SJSA1 (cell line): Measurements from ENCODE around the gene ZNF778. TPM values are rescaled to one million over a fixed set of nuclear protein-coding genes. Genes with fewer than 3 reads are reported as not detected.
A peak's percentile ranks its signal among the peaks of the same experiment; 100 is the strongest.

Experiments
- DNase-seq, 2 experiments: peaks; one replicate each; pipeline ENCODE4 v3.0.0-alpha.2; 2015 to 2020; ENCODE audit warnings: low spot score in 2 of 2, low read depth in 1 of 2
- H3K27ac ChIP-seq: fragments of 250-450 bp; sonication (Bioruptor Pico); 2 replicates; pipeline ENCODE4 v1.5.1; 2020; ENCODE audit warnings: mild to moderate bottlenecking, moderate library complexity
- H3K27me3 ChIP-seq: fragments of 250-450 bp; sonication (Bioruptor Pico); replicated peaks from 2 replicates; pipeline ENCODE4 v1.5.1; 2020; ENCODE audit warnings: mild to moderate bottlenecking, moderate library complexity
- H3K36me3 ChIP-seq: fragments of 250-450 bp; sonication (Bioruptor Pico); 2 replicates; pipeline ENCODE4 v1.5.1; 2020; ENCODE audit warnings: mild to moderate bottlenecking
- H3K4me1 ChIP-seq: fragments of 250-450 bp; sonication (Bioruptor Pico); replicated peaks from 2 replicates; pipeline ENCODE4 v1.6.1; 2021; ENCODE audit warnings: mild to moderate bottlenecking
- H3K4me3 ChIP-seq: fragments of 250-450 bp; sonication (Bioruptor Pico); 2 replicates; pipeline ENCODE4 v1.5.1; 2020; ENCODE audit warnings: mild to moderate bottlenecking
- H3K9me3 ChIP-seq: fragments of 250-450 bp; sonication (Bioruptor Pico); replicated peaks from 2 replicates; pipeline ENCODE4 v1.5.1; 2020; ENCODE audit warnings: mild to moderate bottlenecking
- total RNA-seq: library from RNA; depleted of rRNA; stranded (reverse); fragments of >200 nt; shearing (Covaris generic); gene quantifications from 2 replicates; pipeline ENCODE4 v1.2.3, GENCODE V29; 2014

ZNF778 gene
- total RNA-seq, 1 experiment from 2014 or later, result 13.1 TPM

GRCh38 chr16:89194340-89195311, 22.9 kb upstream of the ZNF778 start:
- no peaks in the 10 kb centered on the region; the same call in 1 of the 2 replicates for H3K9me3 ChIP-seq
- no peak overlapping the region for H3K27ac ChIP-seq
- H3K4me3 ChIP-seq, result no peak overlapping the region
- no peaks in the 10 kb centered on the region for H3K36me3 ChIP-seq
- H3K4me1 ChIP-seq, result peaks cover 4% of the 10 kb centered on the region
- peak in 1 of 2 experiments; percentile 48 for DNase-seq
- peaks cover 16% of the 10 kb centered on the region for H3K27me3 ChIP-seq

DNA sequence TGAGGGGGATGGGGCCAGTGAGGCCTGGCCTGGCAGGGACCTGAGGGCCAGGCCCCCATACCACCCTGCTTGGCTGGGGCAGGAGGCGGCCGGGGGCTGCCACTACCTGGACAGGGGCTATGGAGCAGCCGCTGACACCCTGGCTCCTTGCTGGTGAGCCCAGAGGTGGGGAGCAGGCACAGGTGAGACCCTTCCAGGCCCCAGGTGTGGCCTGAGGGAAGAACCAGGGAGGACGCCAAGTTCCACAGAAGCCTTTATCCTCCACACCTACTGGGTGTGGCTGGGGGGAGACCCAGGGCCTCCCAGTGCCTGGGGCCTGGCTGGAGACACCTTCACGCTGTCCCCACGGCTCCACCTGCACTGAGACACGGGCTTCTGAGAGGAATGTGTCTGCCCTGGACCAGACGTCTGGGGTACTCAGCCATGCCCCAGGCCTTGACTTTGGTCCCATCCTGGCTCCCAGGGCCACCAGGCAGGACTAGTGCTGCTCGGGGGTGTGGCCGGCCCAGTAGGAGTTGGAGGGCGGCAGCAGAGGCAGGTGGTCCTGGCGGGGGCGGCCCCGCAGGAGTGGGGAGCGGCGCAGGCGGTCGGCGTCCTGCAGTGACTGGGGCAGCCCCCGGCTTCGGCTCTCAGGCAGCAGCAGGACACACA, 21.9 kb upstream of the ZNF778 start:
- Histone ChIP-seq H3K9me3 (no peaks in the 10 kb centered on the region; the same call in 1 of the 2 replicates), H3K4me3 (no peak overlapping the region), H3K36me3 (no peaks in the 10 kb centered on the region), H3K27me3 (peaks cover 26% of the 10 kb centered on the region), H3K4me1 (peaks cover 4% of the 10 kb centered on the region), H3K27ac (no peak overlapping the region)
- peak in 1 of 2 experiments; percentile 44 for DNase-seq

GRCh38 chr16:89197033-89197632, 20.4 kb upstream of the ZNF778 start:
- no peaks in the 10 kb centered on the region; the same call in 1 of the 2 replicates for H3K9me3 ChIP-seq
- DNase-seq, result no peak
- peaks cover 32% of the 10 kb centered on the region for H3K27me3 ChIP-seq
- H3K4me1 ChIP-seq, result peaks cover 2% of the 10 kb centered on the region
- no peak overlapping the region for H3K4me3 ChIP-seq
- no peaks in the 10 kb centered on the region for H3K36me3 ChIP-seq
- H3K27ac ChIP-seq, result no peak overlapping the region

DNA sequence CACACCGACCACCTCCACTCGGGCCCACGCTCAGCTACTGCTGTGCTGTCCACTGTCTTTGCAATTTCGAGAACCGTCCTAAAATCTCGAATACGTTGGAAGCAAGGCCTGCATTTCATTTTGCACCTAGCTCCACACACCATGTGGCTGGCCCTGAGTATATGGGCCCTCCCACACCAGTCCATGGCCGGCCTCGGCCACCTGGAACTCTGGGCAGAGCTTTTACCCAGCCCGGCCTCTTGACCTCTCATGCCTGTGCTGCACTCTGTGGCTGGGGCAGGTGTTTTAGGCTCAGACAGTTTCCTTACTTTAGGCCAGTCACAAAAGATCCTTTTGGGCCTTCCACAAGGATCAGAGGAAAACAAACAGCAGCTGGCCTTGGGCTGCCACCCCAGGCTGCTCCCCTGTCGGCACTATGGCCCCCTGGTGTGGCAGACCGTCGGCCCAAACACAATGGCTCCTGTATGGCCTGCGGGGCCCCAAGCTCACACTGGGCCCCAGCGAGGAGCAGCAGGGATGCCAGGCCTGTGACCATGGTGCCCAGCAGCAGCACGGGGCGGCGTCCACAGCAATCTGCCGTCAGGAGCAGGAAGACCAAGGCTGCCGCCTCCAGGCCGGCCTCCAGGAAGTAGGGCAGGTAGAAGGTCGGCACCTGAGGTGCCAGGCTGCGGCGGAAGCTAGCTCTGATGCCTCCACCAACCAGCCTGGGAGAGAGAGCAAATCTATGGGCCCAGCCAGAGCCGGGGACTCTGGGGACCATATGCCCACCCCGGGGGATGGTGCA, 19.7 kb upstream of the ZNF778 start:
- no peaks in the 10 kb centered on the region; the same call in 1 of the 2 replicates for H3K9me3 ChIP-seq
- H3K36me3 ChIP-seq, result no peaks in the 10 kb centered on the region
- no peak overlapping the region for H3K27ac ChIP-seq
- no peak overlapping the region for H3K4me3 ChIP-seq
- no peak for DNase-seq
- no peaks in the 10 kb centered on the region for H3K4me1 ChIP-seq
- H3K27me3 ChIP-seq, result peaks cover 36% of the 10 kb centered on the region

DNA sequence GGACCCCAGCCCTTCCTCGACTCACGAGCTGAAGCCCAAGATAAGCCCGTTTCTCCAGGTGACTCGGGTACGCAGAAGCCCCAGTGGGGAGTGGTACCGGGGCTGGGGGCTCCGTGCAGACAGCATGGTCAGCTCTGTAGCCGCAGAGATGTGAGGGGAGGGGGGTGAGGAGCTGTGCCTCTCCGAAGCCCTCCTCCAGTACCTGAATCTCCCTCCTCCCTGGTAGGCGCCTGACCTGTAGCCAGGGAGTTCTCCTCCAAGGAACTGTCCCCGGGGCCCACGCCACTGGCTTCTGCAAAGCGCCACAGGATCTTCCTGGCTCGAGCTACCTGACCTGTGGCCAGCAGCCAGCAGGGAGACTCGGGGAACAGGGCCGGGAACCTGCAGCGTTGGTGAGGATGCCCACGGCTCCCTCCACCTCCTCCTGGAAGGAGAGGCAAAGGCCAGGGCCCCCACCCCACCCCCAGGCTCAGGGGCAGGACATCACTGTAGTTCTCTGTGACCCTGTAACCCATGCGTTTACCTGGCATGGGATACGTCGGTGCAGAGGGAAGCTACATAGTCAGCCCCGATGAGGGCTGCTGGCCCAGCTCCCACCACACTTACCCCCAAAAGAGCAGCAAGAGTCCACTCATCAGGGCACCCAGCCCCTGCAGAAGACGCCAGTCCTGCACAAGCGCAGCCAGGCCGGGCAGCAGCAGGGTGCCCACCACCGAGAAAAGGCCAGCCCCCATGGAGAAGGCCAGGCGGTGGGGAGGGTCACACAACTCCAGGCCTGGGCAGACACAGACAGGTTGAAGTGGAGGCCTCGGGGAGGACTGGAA, 18.9 kb upstream of the ZNF778 start:
- peak in 1 of 2 experiments; percentile 42 for DNase-seq
- no peak overlapping the region for H3K27ac ChIP-seq

GRCh38 chr16:89199241-89200123, 18.0 kb upstream of the ZNF778 start:
- Histone ChIP-seq H3K36me3 (no peaks in the 10 kb centered on the region), H3K4me3 (no peak overlapping the region), H3K27me3 (peaks cover 51% of the 10 kb centered on the region), H3K27ac (no peak overlapping the region), H3K9me3 (no peaks in the 10 kb centered on the region; the same call in 1 of the 2 replicates), H3K4me1 (no peaks in the 10 kb centered on the region)
- DNase-seq, result peak in 1 of 2 experiments; percentile 43

More for the DNA sequence above, 18.9 kb upstream of the ZNF778 start:
- Histone ChIP-seq H3K4me3 (no peak overlapping the region), H3K9me3 (no peaks in the 10 kb centered on the region; the same call in 1 of the 2 replicates), H3K27me3 (peaks cover 44% of the 10 kb centered on the region), H3K36me3 (no peaks in the 10 kb centered on the region), H3K4me1 (no peaks in the 10 kb centered on the region)

DNA sequence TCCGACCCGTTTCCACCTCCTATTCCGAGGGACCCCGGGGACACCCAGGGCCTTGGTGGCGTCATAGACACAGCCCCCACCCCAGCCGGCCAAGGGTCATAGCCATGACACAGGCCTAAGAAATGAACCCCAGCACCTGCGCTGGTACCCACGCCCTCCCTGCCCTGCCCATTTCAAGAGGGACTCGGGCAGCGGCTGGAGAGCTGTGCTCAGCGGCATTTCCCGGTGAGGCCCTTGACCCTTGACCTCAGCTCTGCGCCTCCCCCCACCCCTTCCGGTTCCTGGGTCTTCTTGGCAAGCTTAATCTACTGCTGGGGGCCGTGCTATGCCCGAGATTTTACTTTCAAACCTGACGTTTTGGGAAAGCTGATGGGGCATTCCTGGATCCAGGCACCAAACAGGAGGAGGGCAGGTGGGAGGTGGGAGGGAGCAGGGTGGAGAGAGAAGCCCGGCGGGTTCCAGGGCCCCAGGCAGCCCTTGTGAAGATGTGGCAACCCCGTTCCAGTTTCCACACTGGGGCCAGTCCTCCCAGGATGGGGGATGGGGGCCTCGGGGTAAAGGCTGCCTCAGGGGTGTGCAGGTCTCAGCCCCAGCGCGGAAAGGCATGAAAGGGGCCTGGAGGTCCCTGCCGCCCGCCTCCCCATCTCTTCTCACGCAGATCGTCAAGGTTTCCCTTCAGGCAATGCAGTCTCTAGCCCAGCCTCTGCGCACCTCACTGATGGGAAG, 17.2 kb upstream of the ZNF778 start, which contains the start of gene SLC22A31:
Gene SLC22A31, minus strand, starts transcription at position 414 of the 726 bp plus-strand sequence. Its CDS starts 36 bp downstream, at position 378.
- Histone ChIP-seq H3K4me1 (no peaks in the 10 kb centered on the region), H3K9me3 (no peaks in the 10 kb centered on the region; the same call in 1 of the 2 replicates), H3K27me3 (peaks cover 58% of the 10 kb centered on the region), H3K4me3 (no peak within 1 kb of the TSS), H3K27ac (no peak within 1 kb of the TSS), H3K36me3 (no peaks in the 10 kb centered on the region)
- no peak for DNase-seq

GRCh38 chr16:89200850-89201411, 16.6 kb upstream of the ZNF778 start:
- no peak for DNase-seq
- no peak overlapping the region for H3K27ac ChIP-seq
- H3K4me3 ChIP-seq, result no peak overlapping the region
- H3K27me3 ChIP-seq, result peaks cover 63% of the 10 kb centered on the region
- H3K36me3 ChIP-seq, result no peaks in the 10 kb centered on the region
- no peaks in the 10 kb centered on the region for H3K4me1 ChIP-seq
- no peaks in the 10 kb centered on the region; the same call in 1 of the 2 replicates for H3K9me3 ChIP-seq

GRCh38 chr16:89201439-89202377, 15.8 kb upstream of the ZNF778 start:
- no peak for DNase-seq
- H3K4me3 ChIP-seq, result no peak overlapping the region
- H3K36me3 ChIP-seq, result no peaks in the 10 kb centered on the region
- H3K9me3 ChIP-seq, result no peaks in the 10 kb centered on the region; the same call in 1 of the 2 replicates
- no peaks in the 10 kb centered on the region for H3K4me1 ChIP-seq
- H3K27ac ChIP-seq, result no peak overlapping the region
- peaks cover 70% of the 10 kb centered on the region for H3K27me3 ChIP-seq
